H1 (cell line): ENCODE data around the gene P3H2. TPM values are rescaled to one million over a fixed set of nuclear protein-coding genes. Genes with fewer than 3 reads are reported as not detected.

ENCODE experiments used
- CTCF ChIA-PET: fragments of 300-600 bp; sonication (Branson Sonifier 250); formaldehyde crosslinking; loops from one replicate; lab custom pipeline; 2021; ENCODE audit not compliant: partially characterized antibody; lab: Charles Lee
- POLR2A ChIA-PET: fragments of 300-600 bp; sonication (Branson Sonifier 250); formaldehyde crosslinking; loops from one replicate; lab custom pipeline; 2021; ENCODE audit warnings: inconsistent platforms; ENCODE audit not compliant: partially characterized antibody; lab: Charles Lee
- DNase-seq, 2 experiments: peaks; one replicate each; pipeline versions ENCODE4 v3.0.0 to v3.0.0-alpha.2; 2010 to 2022; ENCODE audit warnings: low spot score in 2 of 2, low read depth in 1 of 2, mixed read lengths in 1 of 2
- FAIRE-seq: peaks from 2 replicates; lab custom pipeline; 2011; peaks lifted over from hg19 to GRCh38; lab: Jason Lieb, UNC
- H2AFZ ChIP-seq: 2 replicates; pipeline ENCODE4 v1.8.1; 2012; ENCODE audit warnings: low read length, inconsistent platforms
- H2AK5ac ChIP-seq: 2 replicates; pipeline ENCODE4 v1.6.1; 2013; ENCODE audit warnings: low read depth, low read length
- H2BK120ac ChIP-seq: replicated peaks from 2 replicates; pipeline ENCODE3; 2013; ENCODE audit warnings: low read depth, low read length, inconsistent platforms
- H2BK12ac ChIP-seq: 2 replicates; pipeline ENCODE4 v1.6.1; 2013; ENCODE audit warnings: low read depth, low read length
- H2BK15ac ChIP-seq: 2 replicates; pipeline ENCODE4 v1.6.1; 2013; ENCODE audit warnings: low read length
- H2BK20ac ChIP-seq: 2 replicates; pipeline ENCODE4 v1.6.1; 2013; ENCODE audit warnings: low read length
- H2BK5ac ChIP-seq: 2 replicates; pipeline ENCODE4 v1.6.1; 2013; ENCODE audit warnings: low read depth, low read length
- H3K14ac ChIP-seq: 2 replicates; pipeline ENCODE4 v1.6.1; 2013; ENCODE audit warnings: inconsistent platforms; ENCODE audit not compliant: insufficient read length
- H3K18ac ChIP-seq: 2 replicates; pipeline ENCODE4 v1.6.1; 2013; ENCODE audit warnings: low read length; ENCODE audit errors: extremely low read depth
- H3K23ac ChIP-seq: 2 replicates; pipeline ENCODE4 v1.6.1; 2013; ENCODE audit warnings: inconsistent platforms; ENCODE audit not compliant: insufficient read length
- H3K23me2 ChIP-seq: 2 replicates; pipeline ENCODE4 v1.6.1; 2013; ENCODE audit warnings: low read depth, low read length
- H3K27ac ChIP-seq: 2 replicates; pipeline ENCODE4 v1.6.1; 2011; ENCODE audit warnings: low read depth, low read length, inconsistent platforms
- H3K27me3 ChIP-seq, 4 experiments: replicated peaks in 1 of 4; 1 replicate in 1 of 4; 2 replicates in 3 of 4; pipeline versions ENCODE4 v1.6.1 to v1.8.1; 2011 to 2013; ENCODE audit warnings: low read length in 3 of 4, mild to moderate bottlenecking in 3 of 4, inconsistent platforms in 2 of 4, mixed read lengths in 2 of 4, moderate library complexity in 1 of 4; ENCODE audit not compliant: control insufficient read depth in 3 of 4, insufficient read depth in 3 of 4; ENCODE audit errors: extremely low read depth in 1 of 4
- H3K36me3 ChIP-seq, 4 experiments: 2 replicates each; pipeline versions ENCODE4 v1.6.1 to v1.8.1; 2011 to 2013; ENCODE audit warnings: mild to moderate bottlenecking in 4 of 4, low read length in 3 of 4, moderate library complexity in 2 of 4, control low read depth in 1 of 4, inconsistent platforms in 1 of 4; ENCODE audit not compliant: insufficient read depth in 4 of 4, control insufficient read depth in 2 of 4
- H3K4ac ChIP-seq: replicated peaks from 2 replicates; pipeline ENCODE3; 2013; ENCODE audit warnings: low read length, low read depth, mixed read lengths, inconsistent platforms; ENCODE audit not compliant: insufficient read length
- H3K4me1 ChIP-seq, 4 experiments: replicated peaks in 1 of 4; 1 replicate in 1 of 4; 2 replicates in 3 of 4; pipeline versions ENCODE4 v1.6.1 to v1.8.1; 2011 to 2013; ENCODE audit warnings: low read length in 3 of 4, inconsistent platforms in 2 of 4, mixed read lengths in 1 of 4; ENCODE audit not compliant: insufficient read depth in 4 of 4, control insufficient read depth in 3 of 4
- H3K4me2 ChIP-seq, 2 experiments: 2 replicates each; pipeline versions ENCODE4 v1.6.1 to v1.8.1; 2011 to 2013; ENCODE audit warnings: low read depth in 2 of 2, low read length in 2 of 2, control low read depth in 1 of 2, inconsistent platforms in 1 of 2, mild to moderate bottlenecking in 1 of 2; ENCODE audit not compliant: insufficient read depth in 1 of 2
- H3K4me3 ChIP-seq, 4 experiments: fragments of 200-600, 300-600 bp in 1 of 4; sonication (generic), shearing (Covaris generic), sonication (Bioruptor Twin) in 1 of 4; 2 replicates each; pipeline versions ENCODE4 v1.5.1 to v1.8.1; 2011 to 2016; ENCODE audit warnings: low read length in 4 of 4, low read depth in 3 of 4, control low read depth in 2 of 4, inconsistent platforms in 2 of 4, mild to moderate bottlenecking in 2 of 4, mixed read lengths in 1 of 4, moderate library complexity in 1 of 4; ENCODE audit not compliant: insufficient read depth in 2 of 4; ENCODE audit errors: extremely low read depth in 1 of 4
- H3K56ac ChIP-seq: replicated peaks from 2 replicates; pipeline ENCODE3; 2013; ENCODE audit warnings: low read depth, mild to moderate bottlenecking, mixed read lengths, low read length, inconsistent platforms; ENCODE audit not compliant: insufficient read length
- H3K79me1 ChIP-seq: 2 replicates; pipeline ENCODE4 v1.6.1; 2013; ENCODE audit warnings: low read depth, low read length, control low read depth
- H3K79me2 ChIP-seq, 2 experiments: 2 replicates each; pipeline versions ENCODE4 v1.6.1 to v1.8.1; 2012 to 2013; ENCODE audit warnings: low read length in 2 of 2, mild to moderate bottlenecking in 2 of 2, inconsistent platforms in 1 of 2; ENCODE audit not compliant: insufficient read depth in 2 of 2, control insufficient read depth in 1 of 2
- H3K9ac ChIP-seq, 4 experiments: replicated peaks in 1 of 4; 1 replicate in 1 of 4; 2 replicates in 3 of 4; pipeline versions ENCODE4 v1.6.1 to v1.8.1; 2011 to 2013; ENCODE audit warnings: low read depth in 3 of 4, low read length in 3 of 4, control low read depth in 2 of 4, mild to moderate bottlenecking in 2 of 4, moderate library complexity in 2 of 4, inconsistent platforms in 1 of 4; ENCODE audit errors: extremely low read depth in 1 of 4
- H3K9me3 ChIP-seq, 2 experiments: 2 replicates each; pipeline versions ENCODE4 v1.6.1 to v1.8.1; 2012 to 2013; ENCODE audit warnings: mild to moderate bottlenecking in 2 of 2, moderate library complexity in 2 of 2, control low read depth in 1 of 2, inconsistent platforms in 1 of 2, low read depth in 1 of 2, low read length in 1 of 2, mixed read lengths in 1 of 2; ENCODE audit not compliant: insufficient read depth in 2 of 2
- H4K20me1 ChIP-seq, 2 experiments: replicated peaks in 1 of 2; 2 replicates each; pipeline versions ENCODE3 to v1.8.1; 2011 to 2013; ENCODE audit warnings: inconsistent platforms in 2 of 2, low read length in 2 of 2, mild to moderate bottlenecking in 1 of 2; ENCODE audit not compliant: insufficient read depth in 2 of 2, control insufficient read depth in 1 of 2
- H4K5ac ChIP-seq: 2 replicates; pipeline ENCODE4 v1.6.1; 2013; ENCODE audit warnings: low read length, low read depth, mixed read lengths, inconsistent platforms; ENCODE audit not compliant: insufficient read length
- H4K8ac ChIP-seq: 2 replicates; pipeline ENCODE4 v1.8.0; 2013; ENCODE audit warnings: mild to moderate bottlenecking, moderate library complexity, low read length, inconsistent platforms; ENCODE audit not compliant: insufficient read depth; ENCODE audit errors: extremely low read depth
- H4K91ac ChIP-seq: replicated peaks from 2 replicates; pipeline ENCODE3; 2013; ENCODE audit warnings: low read length, mixed read lengths, inconsistent platforms; ENCODE audit not compliant: insufficient read length
- BRCA1 ChIP-seq: IDR thresholded peaks from 2 replicates; pipeline ENCODE4 v1.6.1; 2012; ENCODE audit warnings: low read depth, low read length, improper control_type of control experiment
- CTBP2 ChIP-seq: IDR thresholded peaks from 2 replicates; pipeline ENCODE4 v1.7.0; 2011; ENCODE audit warnings: borderline replicate concordance, mild to moderate bottlenecking, moderate library complexity, mixed read lengths, low read length; ENCODE audit not compliant: insufficient read depth, insufficient read length
- FOSL1 ChIP-seq: IDR thresholded peaks from 2 replicates; pipeline ENCODE4 v1.6.1; 2011; ENCODE audit warnings: mild to moderate bottlenecking, low read depth, low read length, moderate library complexity; ENCODE audit not compliant: insufficient read depth
- PHF8 ChIP-seq: fragments of 200-600 bp; sonication (generic); conservative IDR thresholded peaks from 2 replicates; pipeline ENCODE4 v1.7.1; 2012; ENCODE audit warnings: low read depth, mild to moderate bottlenecking, inconsistent platforms, low read length, moderate library complexity
- TAF1 ChIP-seq: IDR thresholded peaks from 2 replicates; pipeline ENCODE4 v1.6.1; 2011; ENCODE audit warnings: mild to moderate bottlenecking, low read depth, low read length
- USF2 ChIP-seq: IDR thresholded peaks from 2 replicates; pipeline ENCODE4 v1.6.1; 2011; ENCODE audit warnings: low read length, improper control_type of control experiment
- WGBS, 2 experiments: shearing (Covaris generic) in 1 of 2; methylation state at CpG; one replicate each; pipeline versions ENCODE4 v1.1.6 to v1.1.7; 2013 to 2015; ENCODE audit warnings: low lambda C conversion rate in 2 of 2, mixed read lengths in 2 of 2, inconsistent platforms in 1 of 2, low coverage in 1 of 2, missing lambda C conversion rate in 1 of 2; ENCODE audit not compliant: insufficient replicate concordance in 2 of 2, insufficient coverage in 1 of 2, insufficient read length in 1 of 2; ENCODE audit errors: extremely low coverage in 1 of 2, missing lambda C conversion rate in 1 of 2; 5-methylcytosine and 5-hydroxymethylcytosine counted together
- polyA plus RNA-seq, 7 experiments: library from polyadenylated mRNA; depleted of rRNA in 3 of 7; stranded (reverse) in 5 of 7; unstranded in 2 of 7; fragments of >200 nt in 5 of 7; fragments of 200-250 nt in 2 of 7; gene quantifications; 1 replicate in 5 of 7; 2 replicates in 1 of 7; 4 replicates in 1 of 7; pipeline versions ENCODE4 v1.2.1 to v1.2.3, GENCODE V29; 2011 to 2013; ENCODE audit warnings: missing spikeins in 2 of 7, mixed read lengths in 2 of 7
- total RNA-seq: library from RNA; stranded (reverse); fragmentation: NEBNext Ultra II Directional; extraction: Animal tissue kit (Norgen Biotek cat#: 25700); gene quantifications from 2 replicates; pipeline ENCODE4 v1.2.1, GENCODE V29; 2021

Gene P3H2
- total and polyA plus RNA-seq, 2 of the 8 experiments (the other 6 are each of a cell fraction or from before 2014, with no cell fraction given), result 40.5 to 60.4 TPM

- no peak overlapping the region for H3K27ac ChIP-seq
- no peaks in the 10 kb centered on the region for H3K36me3 ChIP-seq
- 89% methylated on average over 4 of the region's 4 CpGs; no CpG with 5 or more reads in 1 of the 2 experiments for whole genome bisulfite sequencing, 2 experiments
- H2BK20ac ChIP-seq, result no peak overlapping the region
- FAIRE-seq (no peak), DNase-seq (no peak)
- H3K79me1 ChIP-seq, result no peaks in the 10 kb centered on the region
- no peak overlapping the region for H2AK5ac ChIP-seq
- H3K27me3 ChIP-seq, result no peaks in the 10 kb centered on the region
- no peak overlapping the region for H2BK120ac ChIP-seq
- no peaks in the 10 kb centered on the region for H3K4me1 ChIP-seq
- no peak overlapping the region for H4K8ac ChIP-seq
- no peak overlapping the region for H2BK12ac ChIP-seq
- ChIA-PET CTCF (interaction anchor here (0.6 to 6.8 kb wide), 15 partner anchors 10 to 681 kb away, joined by 3 to 68 read pairs (median 6); no protein-coding TSS in a partner anchor), POLR2A (no interaction called here)
- H3K79me2 ChIP-seq, result no peaks in the 10 kb centered on the region
- H2BK5ac ChIP-seq, result no peak overlapping the region
- H3K9ac ChIP-seq, result no peak overlapping the region
- H3K4ac ChIP-seq, result no peak overlapping the region
- H3K56ac ChIP-seq, result no peak overlapping the region
- no peak for TF ChIP-seq CTBP2
- no peak for TF ChIP-seq USF2
- TF ChIP-seq PHF8, result no peak
- TF ChIP-seq TAF1, result no peak
- no peak for TF ChIP-seq BRCA1
- no peak for TF ChIP-seq FOSL1
- no peak overlapping the region for H3K23ac ChIP-seq
- no peak overlapping the region for H2AFZ ChIP-seq
- H4K91ac ChIP-seq, result no peak overlapping the region
- no peaks in the 10 kb centered on the region for H3K9me3 ChIP-seq
- H2BK15ac ChIP-seq, result no peak overlapping the region
- no peaks in the 10 kb centered on the region; the same call in 1 of the 2 replicates for H3K23me2 ChIP-seq
- H3K14ac ChIP-seq, result no peak overlapping the region
- H3K18ac ChIP-seq, result no peak overlapping the region
- H4K20me1 ChIP-seq, result no peaks in the 10 kb centered on the region
- no peak overlapping the region for H3K4me3 ChIP-seq
- no peak overlapping the region for H4K5ac ChIP-seq
- H3K4me2 ChIP-seq, result no peak overlapping the region
These were observed 171.1 kb downstream of the P3H2 start for GRCh38 chr3:189949580-189949979.
